ENCODE results near the gene PLCH2. TPM values are rescaled to one million over a fixed set of nuclear protein-coding genes. Genes with fewer than 3 reads are reported as not detected.

Gene PLCH2
- total RNA-seq, 1 donor from 2014 or later, result 30.7 TPM

- TF ChIP-seq CTCF (IDR thresholded peaks at IDR 0.05) (no peak), POLR2A (IDR thresholded peaks at IDR 0.05) (no peak), POLR2AphosphoS5 (IDR thresholded peaks at IDR 0.05; ENCODE audit: insufficient read depth in 1 of 2, low read depth in 1 of 2) (no peak)
- Histone ChIP-seq H3K4me3 (no peak overlapping the region), H3K9me3 (no peaks in the 10 kb centered on the region), H3K4me1 (peaks cover 18% of the 10 kb centered on the region), H3K36me3 (peaks cover 0 to 69% of the 10 kb centered on the region in 2 donors), H3K27me3 (no peaks in the 10 kb centered on the region), H3K27ac (no peak overlapping the region)
- intact Hi-C loops (cut with DNase I), result no loop called here
- DNase-seq (ENCODE audit: extremely low spot score in 2 of 2), result no peak
Observed at GRCh38 chr1:2519729-2520128, 43.6 kb downstream of the PLCH2 start.

- H3K9me3 ChIP-seq, result no peaks in the 10 kb centered on the region
- no peak overlapping the region for H3K27ac ChIP-seq
- intact Hi-C loops (cut with DNase I), result no loop called here
- H3K4me1 ChIP-seq, result peaks cover 22% of the 10 kb centered on the region
- no peak for DNase-seq (ENCODE audit: extremely low spot score in 2 of 2)
- TF ChIP-seq CTCF (IDR thresholded peaks at IDR 0.05) (no peak), POLR2AphosphoS5 (IDR thresholded peaks at IDR 0.05; ENCODE audit: insufficient read depth in 1 of 2, low read depth in 1 of 2) (no peak), POLR2A (IDR thresholded peaks at IDR 0.05) (no peak)
- H3K36me3 ChIP-seq, result peaks cover 0 to 65% of the 10 kb centered on the region in 2 donors
- H3K27me3 ChIP-seq, result no peaks in the 10 kb centered on the region
- no peak overlapping the region for H3K4me3 ChIP-seq
Observed at GRCh38 chr1:2520206-2520605, 44.1 kb downstream of the PLCH2 start.

GRCh38 chr1:2520806-2521205 lies 44.7 kb downstream of the PLCH2 start:
- Histone ChIP-seq H3K36me3 (peaks cover 0 to 61% of the 10 kb centered on the region in 2 donors), H3K27ac (no peak overlapping the region), H3K4me3 (no peak overlapping the region), H3K9me3 (no peaks in the 10 kb centered on the region), H3K4me1 (peaks cover 28% of the 10 kb centered on the region), H3K27me3 (no peaks in the 10 kb centered on the region)
- intact Hi-C loops (cut with DNase I), result no loop called here
- no peak for DNase-seq (ENCODE audit: extremely low spot score in 2 of 2)
- no peak for TF ChIP-seq POLR2A (IDR thresholded peaks at IDR 0.05)
- no peak for TF ChIP-seq POLR2AphosphoS5 (IDR thresholded peaks at IDR 0.05; ENCODE audit: insufficient read depth in 1 of 2, low read depth in 1 of 2)
- no peak for TF ChIP-seq CTCF (IDR thresholded peaks at IDR 0.05)

GRCh38 chr1:2522230-2522629 lies 46.1 kb downstream of the PLCH2 start:
- no peak overlapping the region for H3K27ac ChIP-seq
- H3K4me3 ChIP-seq, result no peak overlapping the region
- no peaks in the 10 kb centered on the region for H3K27me3 ChIP-seq
- peaks cover 0 to 46% of the 10 kb centered on the region in 2 donors for H3K36me3 ChIP-seq
- no peak for DNase-seq (ENCODE audit: extremely low spot score in 2 of 2)
- peaks cover 36% of the 10 kb centered on the region for H3K4me1 ChIP-seq
- TF ChIP-seq CTCF (IDR thresholded peaks at IDR 0.05), result no peak
- TF ChIP-seq POLR2AphosphoS5 (IDR thresholded peaks at IDR 0.05; ENCODE audit: insufficient read depth in 1 of 2, low read depth in 1 of 2), result no peak
- no peak for TF ChIP-seq POLR2A (IDR thresholded peaks at IDR 0.05)
- intact Hi-C loops (cut with DNase I), result no loop called here
- no peaks in the 10 kb centered on the region for H3K9me3 ChIP-seq

- intact Hi-C loops (cut with DNase I), result no loop called here
- Histone ChIP-seq H3K27me3 (no peaks in the 10 kb centered on the region), H3K4me3 (no peak overlapping the region), H3K36me3 (peaks cover 0 to 35% of the 10 kb centered on the region in 2 donors), H3K27ac (no peak overlapping the region), H3K4me1 (peaks cover 47% of the 10 kb centered on the region), H3K9me3 (no peaks in the 10 kb centered on the region)
- TF ChIP-seq CTCF (IDR thresholded peaks at IDR 0.05), result no peak
- no peak for TF ChIP-seq POLR2A (IDR thresholded peaks at IDR 0.05)
- TF ChIP-seq POLR2AphosphoS5 (IDR thresholded peaks at IDR 0.05; ENCODE audit: insufficient read depth in 1 of 2, low read depth in 1 of 2), result no peak
- DNase-seq (ENCODE audit: extremely low spot score in 2 of 2), result no peak
Observed at GRCh38 chr1:2523191-2523890, 47.3 kb downstream of the PLCH2 start.
